Colon (tissue), 2 donors: ENCODE data around the gene PRUNE1.

ENCODE experiments used
- FAIRE-seq: peaks from 2 replicates; lab custom pipeline; 2012; peaks lifted over from hg19 to GRCh38; lab: Jason Lieb, UNC
- donor health status: control.
- donor health status: control.

The PRUNE1 gene

GRCh38 chr1:151005729-151006319 lies 2.4 kb upstream of the PRUNE1 start:
- no peak for FAIRE-seq

GRCh38 chr1:151006327-151007052 lies 1.8 kb upstream of the PRUNE1 start, which contains the start of gene MINDY1:
TSS of gene MINDY1 (minus strand) at chr1:151006902. CDS start at chr1:151002617, 4,285 bp downstream.
- FAIRE-seq, result no peak

- no peak for FAIRE-seq
Measured at GRCh38 chr1:151007853-151008243, 401 bp upstream of the PRUNE1 start.

GRCh38 chr1:151009206-151009587 lies 948 bp downstream of the PRUNE1 start:
- FAIRE-seq, result no peak

- FAIRE-seq, result no peak
Measured at GRCh38 chr1:151009674-151010345, 1.6 kb downstream of the PRUNE1 start.

- no peak for FAIRE-seq
Measured at GRCh38 chr1:151010346-151010726, 2.1 kb downstream of the PRUNE1 start.

GRCh38 chr1:151011154-151011850 lies 3.1 kb downstream of the PRUNE1 start:
- no peak for FAIRE-seq

GRCh38 chr1:151012684-151013471 lies 4.6 kb downstream of the PRUNE1 start:
- no peak for FAIRE-seq

- FAIRE-seq, result no peak
Measured at GRCh38 chr1:151013518-151013917, 5.3 kb downstream of the PRUNE1 start.

- FAIRE-seq, result no peak
Measured at GRCh38 chr1:151024540-151025146, 16.4 kb downstream of the PRUNE1 start.

- no peak for FAIRE-seq
Measured at GRCh38 chr1:151026460-151026859, 18.2 kb downstream of the PRUNE1 start.

- FAIRE-seq, result no peak
Measured at GRCh38 chr1:151032164-151032563, 23.9 kb downstream of the PRUNE1 start.

- FAIRE-seq, result no peak
Measured at GRCh38 chr1:151035167-151035566, 26.9 kb downstream of the PRUNE1 start.

- no peak for FAIRE-seq
Measured at GRCh38 chr1:151036356-151036755, 28.1 kb downstream of the PRUNE1 start, which contains the start of gene BNIPL. TSS of gene BNIPL (plus strand) at chr1:151036586. CDS start at chr1:151036726, 140 bp downstream.

- FAIRE-seq, result no peak
Measured at GRCh38 chr1:151037032-151037431, 28.8 kb downstream of the PRUNE1 start.

- FAIRE-seq, result no peak
Measured at GRCh38 chr1:151039521-151039920, 31.3 kb downstream of the PRUNE1 start.

- FAIRE-seq, result no peak
Measured at GRCh38 chr1:151043163-151043562, 34.9 kb downstream of the PRUNE1 start.

- no peak for FAIRE-seq
Measured at GRCh38 chr1:151047591-151047924, 39.3 kb downstream of the PRUNE1 start, which contains the start of gene C1orf56. TSS of gene C1orf56 (plus strand) at chr1:151047751. CDS start at chr1:151047848, 97 bp downstream.

- FAIRE-seq, result no peak
Measured at GRCh38 chr1:151047925-151048644, 39.8 kb downstream of the PRUNE1 start.

- FAIRE-seq, result no peak
Measured at GRCh38 chr1:151048645-151049032, 40.4 kb downstream of the PRUNE1 start.

GRCh38 chr1:151049458-151049857 lies 41.2 kb downstream of the PRUNE1 start:
- FAIRE-seq, result no peak
